H1 (cell line): ENCODE results near the gene DOCK3.

Experiments used
- CTCF ChIP-seq, 3 experiments: IDR thresholded peaks; 1 replicate in 2 of 3; 2 replicates in 1 of 3; pipeline versions ENCODE4 v1.5.1 to v1.6.1; 2011; ENCODE audit warnings: low read length in 3 of 3, mild to moderate bottlenecking in 3 of 3, inconsistent platforms in 2 of 3, low read depth in 1 of 3, moderate library complexity in 1 of 3; ENCODE audit not compliant: insufficient read depth in 1 of 3; ENCODE audit errors: control extremely low read depth in 1 of 3
- GABPA ChIP-seq: IDR thresholded peaks from 2 replicates; pipeline ENCODE4 v1.6.1; 2011; ENCODE audit warnings: mild to moderate bottlenecking, low read length, moderate library complexity, borderline replicate concordance; ENCODE audit not compliant: insufficient read depth
- KDM5A ChIP-seq: fragments of 200-600 bp; IDR thresholded peaks from 2 replicates; pipeline ENCODE4 v1.7.1; 2012; ENCODE audit warnings: mild to moderate bottlenecking, low read length, inconsistent platforms, mixed read lengths
- MAFK ChIP-seq: IDR thresholded peaks from 2 replicates; pipeline ENCODE4 v1.6.1; 2012; ENCODE audit warnings: low read depth, mild to moderate bottlenecking, improper control_type of control experiment, low read length

- TF ChIP-seq CTCF (IDR thresholded peaks at IDR 0.05; ENCODE audit: control extremely low read depth in 1 of 3, insufficient read depth in 1 of 3, low read depth in 1 of 3, low read length in 3 of 3) (no peak), MAFK (no peak), GABPA (no peak), KDM5A (no peak)
Measured at GRCh38 chr3:50648944-50649343, 25.8 kb upstream of the DOCK3 start.
